A673 (cell line): ENCODE results near the gene NLRP10. TPM values are rescaled to one million over a fixed set of nuclear protein-coding genes. Genes with fewer than 3 reads are reported as not detected.

Source experiments
- BruUV-seq: library from RNA; stranded (reverse); fragments of 400-500 nt; replicated peaks from 2 replicates; lab custom pipeline; 2021; lab: Mats Ljungman, UMichigan
- CTCF ChIA-PET: fragments of 300-600 bp; sonication (Branson Sonifier 250); formaldehyde crosslinking; loops from one replicate; lab custom pipeline; 2022; ENCODE audit warnings: antibody characterized with exemption; lab: Charles Lee
- POLR2A ChIA-PET: fragments of 300-600 bp; sonication (Branson Sonifier 250); formaldehyde crosslinking; loops from one replicate; lab custom pipeline; 2022; ENCODE audit warnings: antibody characterized with exemption; ENCODE audit not compliant: low non-redundant PET; lab: Charles Lee
- DNase-seq: peaks from one replicate; pipeline ENCODE4 v3.0.0-alpha.2; 2015; ENCODE audit warnings: low spot score
- H3K27ac ChIP-seq: fragments of 200-600 bp; sonication (generic); 2 replicates; pipeline ENCODE4 v1.5.1; 2016; ENCODE audit warnings: mixed run types, low read depth, mild to moderate bottlenecking, mixed read lengths, antibody characterized with exemption, low read length; ENCODE audit not compliant: poor library complexity, severe bottlenecking
- H3K27me3 ChIP-seq: fragments of 200-600 bp; sonication (generic); replicated peaks from 2 replicates; pipeline ENCODE4 v1.6.1; 2017; ENCODE audit warnings: mixed run types, low read depth, mild to moderate bottlenecking, mixed read lengths, antibody characterized with exemption, low read length; ENCODE audit not compliant: insufficient read depth, poor library complexity
- H3K36me3 ChIP-seq: fragments of 200-600 bp; sonication (generic); 2 replicates; pipeline ENCODE4 v1.6.1; 2016; ENCODE audit warnings: mixed run types, mild to moderate bottlenecking, mixed read lengths, antibody characterized with exemption, low read length; ENCODE audit not compliant: insufficient read depth, poor library complexity, severe bottlenecking
- H3K4me1 ChIP-seq: fragments of 200-600 bp; sonication (generic); 2 replicates; pipeline ENCODE4 v1.6.1; 2017; ENCODE audit warnings: mixed run types, mild to moderate bottlenecking, mixed read lengths, antibody characterized with exemption, low read length; ENCODE audit not compliant: insufficient read depth, poor library complexity, severe bottlenecking
- H3K4me3 ChIP-seq: fragments of 200-600 bp; sonication (generic); 2 replicates; pipeline ENCODE4 v1.5.1; 2016; ENCODE audit warnings: low read depth, mixed run types, mild to moderate bottlenecking, mixed read lengths, low read length; ENCODE audit not compliant: poor library complexity, severe bottlenecking
- H3K9me3 ChIP-seq: fragments of 200-600 bp; sonication (generic); 2 replicates; pipeline ENCODE4 v1.6.1; 2016; ENCODE audit warnings: mixed run types, low read depth, mild to moderate bottlenecking, mixed read lengths, antibody characterized with exemption, low read length; ENCODE audit not compliant: poor library complexity, severe bottlenecking
- EZH2 ChIP-seq: fragments of 200-600 bp; sonication (generic); IDR thresholded peaks from 2 replicates; pipeline ENCODE4 v1.6.1; 2017; ENCODE audit warnings: borderline replicate concordance, low read depth, mild to moderate bottlenecking, mixed read lengths, antibody characterized with exemption, low read length; ENCODE audit not compliant: poor library complexity, severe bottlenecking
- intact Hi-C: fragments of 100-400 bp; cut with micrococcal nuclease; formaldehyde crosslinking; loops from one replicate; pipeline ENCODE4 v1.10.0; 2022; ENCODE audit not compliant: unreplicated experiment
- total RNA-seq: library from RNA; stranded (reverse); gene quantifications from 2 replicates; pipeline ENCODE4 v1.2.3, GENCODE V29; 2021
- TF ChIP-seq, protein P1 (sequence below): fragments of 300-800, 200-600 bp; sonication (generic); conservative IDR thresholded peaks from 2 replicates; pipeline ENCODE4 v1.5.1; 2017; ENCODE audit warnings: low read depth, mild to moderate bottlenecking, antibody characterized with exemption, low read length, moderate library complexity, mixed read lengths

The NLRP10 gene
- total RNA-seq, 1 experiment from 2014 or later: not detected

GRCh38 chr11:8011371-8011770 lies 46.1 kb upstream of the NLRP10 start:
- intact Hi-C loops: no loop called here
- no peaks in the 10 kb centered on the region for H3K4me1 ChIP-seq
- no peaks in the 10 kb centered on the region for H3K9me3 ChIP-seq
- H3K27ac ChIP-seq: no peak overlapping the region
- no peak overlapping the region for H3K4me3 ChIP-seq
- no TSS peak for BruUV-seq
- peaks cover 15% of the 10 kb centered on the region for H3K27me3 ChIP-seq
- ChIA-PET CTCF (no interaction called here), POLR2A (no interaction called here)
- DNase-seq: no peak
- H3K36me3 ChIP-seq: no peaks in the 10 kb centered on the region
- no peak for TF ChIP-seq EZH2
- TF ChIP-seq, protein P1, sequence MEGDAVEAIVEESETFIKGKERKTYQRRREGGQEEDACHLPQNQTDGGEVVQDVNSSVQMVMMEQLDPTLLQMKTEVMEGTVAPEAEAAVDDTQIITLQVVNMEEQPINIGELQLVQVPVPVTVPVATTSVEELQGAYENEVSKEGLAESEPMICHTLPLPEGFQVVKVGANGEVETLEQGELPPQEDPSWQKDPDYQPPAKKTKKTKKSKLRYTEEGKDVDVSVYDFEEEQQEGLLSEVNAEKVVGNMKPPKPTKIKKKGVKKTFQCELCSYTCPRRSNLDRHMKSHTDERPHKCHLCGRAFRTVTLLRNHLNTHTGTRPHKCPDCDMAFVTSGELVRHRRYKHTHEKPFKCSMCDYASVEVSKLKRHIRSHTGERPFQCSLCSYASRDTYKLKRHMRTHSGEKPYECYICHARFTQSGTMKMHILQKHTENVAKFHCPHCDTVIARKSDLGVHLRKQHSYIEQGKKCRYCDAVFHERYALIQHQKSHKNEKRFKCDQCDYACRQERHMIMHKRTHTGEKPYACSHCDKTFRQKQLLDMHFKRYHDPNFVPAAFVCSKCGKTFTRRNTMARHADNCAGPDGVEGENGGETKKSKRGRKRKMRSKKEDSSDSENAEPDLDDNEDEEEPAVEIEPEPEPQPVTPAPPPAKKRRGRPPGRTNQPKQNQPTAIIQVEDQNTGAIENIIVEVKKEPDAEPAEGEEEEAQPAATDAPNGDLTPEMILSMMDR: no peak

GRCh38 chr11:8009856-8010255 lies 44.6 kb upstream of the NLRP10 start:
- Histone ChIP-seq H3K9me3 (no peaks in the 10 kb centered on the region), H3K36me3 (no peaks in the 10 kb centered on the region), H3K4me1 (no peaks in the 10 kb centered on the region), H3K27ac (no peak overlapping the region), H3K27me3 (peaks cover 3% of the 10 kb centered on the region), H3K4me3 (no peak overlapping the region)
- POLR2A ChIA-PET: interaction anchor here (0.6 kb wide), 1 partner anchor 1710 kb away, joined by 4 read pairs; no protein-coding TSS in a partner anchor
- TF ChIP-seq EZH2: no peak
- TF ChIP-seq, protein P1: no peak
- BruUV-seq: no TSS peak
- intact Hi-C loops: no loop called here
- no peak for DNase-seq
- CTCF ChIA-PET: no interaction called here

DNA sequence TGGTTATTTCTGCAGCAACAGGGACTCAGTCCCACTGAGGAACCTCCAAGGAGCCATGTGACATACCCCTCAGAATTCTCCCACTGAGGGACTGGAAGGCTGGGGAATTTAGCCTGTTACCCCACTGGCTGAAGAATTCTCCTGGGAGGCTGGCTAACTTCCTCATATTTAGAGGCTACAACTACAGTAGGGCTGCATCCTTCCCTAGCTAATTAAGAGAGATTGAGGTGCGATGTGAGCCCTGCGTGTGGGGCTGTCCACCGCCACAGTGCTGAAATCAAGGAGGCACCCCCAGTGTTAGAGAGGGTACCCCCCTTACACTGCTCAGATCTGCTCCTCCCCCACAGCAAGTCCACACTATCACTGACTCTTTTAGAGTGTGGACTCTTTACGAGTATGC lies 43.0 kb upstream of the NLRP10 start:
- TF ChIP-seq, protein P1: no peak
- TF ChIP-seq EZH2: no peak
- no peaks in the 10 kb centered on the region for H3K36me3 ChIP-seq
- BruUV-seq: no TSS peak
- intact Hi-C loops: no loop called here
- no peak overlapping the region for H3K27ac ChIP-seq
- H3K4me1 ChIP-seq: no peaks in the 10 kb centered on the region
- DNase-seq: no peak
- ChIA-PET POLR2A (no interaction called here), CTCF (interaction anchor here (1.1 kb wide), 1 partner anchor 25 kb away, joined by 3 read pairs; no protein-coding TSS in a partner anchor)
- H3K27me3 ChIP-seq: no peaks in the 10 kb centered on the region
- H3K9me3 ChIP-seq: no peaks in the 10 kb centered on the region
- H3K4me3 ChIP-seq: no peak overlapping the region
